K562 (cell line): ENCODE measurements around the gene PSORS1C1. TPM values are rescaled to one million over a fixed set of nuclear protein-coding genes. Genes with fewer than 3 reads are reported as not detected.

Experiments used
- ATAC-seq: fragments of 200-7000 bp; cut with Tn5 transposase; 3 replicates; pipeline ENCODE4 v1.9.1; 2020; ENCODE audit warnings: moderate library complexity
- BruUV-seq: library from RNA; stranded (reverse); fragments of 400-500 nt; replicated peaks from 2 replicates; lab custom pipeline; 2021; lab: Mats Ljungman, UMichigan
- CTCF ChIA-PET: fragments of 300-600 bp; formaldehyde crosslinking; extraction: SDS; loops from one replicate; lab custom pipeline; 2021; ENCODE audit warnings: low intra/inter-chr PET ratio; lab: Yijun Ruan, JAX
- POLR2A ChIA-PET: fragments of 300-600, 350-650 bp; sonication (Branson Sonifier 250); formaldehyde crosslinking; extraction: SDS; loops from one replicate; lab custom pipeline; 2021; ENCODE audit warnings: antibody characterized with exemption, inconsistent platforms; lab: Yijun Ruan, JAX
- DNase-seq, 4 experiments: peaks; one replicate each; pipeline versions ENCODE4 v3.0.0 to v3.0.0-alpha.2; 2011 to 2018; ENCODE audit warnings: low spot score in 3 of 4, mixed read lengths in 3 of 4; ENCODE audit errors: extremely low read depth in 1 of 4
- FAIRE-seq: peaks from 2 replicates; lab custom pipeline; 2011; peaks lifted over from hg19 to GRCh38; lab: Jason Lieb, UNC
- H2AFZ ChIP-seq: 2 replicates; pipeline ENCODE4 v1.6.0; 2011; ENCODE audit warnings: low read depth, low read length, control low read depth, inconsistent platforms
- H3K27ac ChIP-seq: fragments of 200-600 bp; 3 replicates; pipeline ENCODE4 v1.8.0; 2011; ENCODE audit warnings: low read depth, mild to moderate bottlenecking, control low read depth, inconsistent platforms, low read length, moderate library complexity, mixed read lengths; ENCODE audit errors: extremely low read depth
- H3K27me3 ChIP-seq, 2 experiments: fragments of 300-600 bp in 1 of 2; 2 replicates in 1 of 2; 3 replicates in 1 of 2; pipeline versions ENCODE4 v1.6.0 to v1.8.0; 2011; ENCODE audit warnings: inconsistent platforms in 2 of 2, low read length in 2 of 2, mild to moderate bottlenecking in 1 of 2, mixed read lengths in 1 of 2, moderate library complexity in 1 of 2; ENCODE audit not compliant: control insufficient read depth in 2 of 2, insufficient read depth in 2 of 2
- H3K36me3 ChIP-seq: fragments of 300-600 bp; 3 replicates; pipeline ENCODE4 v1.8.0; 2011; ENCODE audit warnings: mild to moderate bottlenecking, low read length, inconsistent platforms; ENCODE audit not compliant: control insufficient read depth, insufficient read depth
- H3K4me1 ChIP-seq, 2 experiments: fragments of 200-600 bp in 1 of 2; replicated peaks in 1 of 2; 2 replicates in 1 of 2; 3 replicates in 1 of 2; pipeline versions ENCODE4 v1.5.1 to v1.8.0; 2011; ENCODE audit warnings: inconsistent platforms in 2 of 2, low read length in 2 of 2, mild to moderate bottlenecking in 1 of 2, mixed read lengths in 1 of 2, moderate library complexity in 1 of 2; ENCODE audit not compliant: control insufficient read depth in 2 of 2, insufficient read depth in 2 of 2
- H3K4me2 ChIP-seq: 2 replicates; pipeline ENCODE4 v1.6.1; 2011; ENCODE audit warnings: low read length, control low read depth, inconsistent platforms, mixed read lengths; ENCODE audit not compliant: insufficient read depth
- H3K4me3 ChIP-seq: fragments of 200-600 bp; sonication (generic), shearing (Covaris generic); 2 replicates; pipeline ENCODE4 v1.5.1; 2016; ENCODE audit warnings: control low read depth, inconsistent platforms
- H3K79me2 ChIP-seq: fragments of 200-600 bp; 3 replicates; pipeline ENCODE4 v1.8.0; 2011; ENCODE audit warnings: low read length, inconsistent platforms; ENCODE audit not compliant: control insufficient read depth, insufficient read depth
- H3K9ac ChIP-seq, 2 experiments: 2 replicates each; pipeline versions ENCODE4 v1.6.0 to v1.6.1; 2011; ENCODE audit warnings: low read depth in 2 of 2, low read length in 2 of 2, control low read depth in 1 of 2, inconsistent platforms in 1 of 2, mild to moderate bottlenecking in 1 of 2, mixed read lengths in 1 of 2; ENCODE audit not compliant: insufficient read depth in 1 of 2
- H3K9me1 ChIP-seq: one replicate; pipeline ENCODE4 v1.6.0; 2011; ENCODE audit warnings: inconsistent platforms, mild to moderate bottlenecking, low read length, moderate library complexity; ENCODE audit not compliant: control insufficient read depth, insufficient read depth
- H3K9me3 ChIP-seq: replicated peaks from 2 replicates; pipeline ENCODE4 v1.5.1; 2011; ENCODE audit warnings: low read depth, low read length, inconsistent platforms; ENCODE audit not compliant: control insufficient read depth, insufficient read depth
- H4K20me1 ChIP-seq: replicated peaks from 2 replicates; pipeline ENCODE4 v1.6.1; 2011; ENCODE audit warnings: low read length, inconsistent platforms, mixed read lengths; ENCODE audit not compliant: control insufficient read depth, insufficient read depth
- CTCF ChIP-seq, 3 experiments: IDR thresholded peaks in 2 of 3; conservative IDR thresholded peaks in 1 of 3; 2 replicates each; pipeline ENCODE4 v1.5.1; 2011 to 2012; ENCODE audit warnings: low read length in 3 of 3, mild to moderate bottlenecking in 3 of 3, control low read depth in 2 of 3, improper control_type of control experiment in 1 of 3, inconsistent platforms in 1 of 3, low read depth in 1 of 3, mixed read lengths in 1 of 3, moderate library complexity in 1 of 3; ENCODE audit not compliant: insufficient read depth in 2 of 3
- CTCFL ChIP-seq: IDR thresholded peaks from 2 replicates; pipeline ENCODE4 v1.6.1; 2011; ENCODE audit warnings: borderline replicate concordance, low read depth, mild to moderate bottlenecking, moderate library complexity, low read length; ENCODE audit not compliant: insufficient read depth, poor library complexity, severe bottlenecking
- ETV1 ChIP-seq: fragments of 450-650 bp; conservative IDR thresholded peaks from 2 replicates; pipeline ENCODE4 v1.6.1; 2016; ENCODE audit warnings: missing genetic modification characterization, control low read depth, low read depth, missing compliant biosample characterization
- FOXK2 ChIP-seq, 2 experiments: fragments of 450-650 bp; IDR thresholded peaks in 1 of 2; conservative IDR thresholded peaks in 1 of 2; 2 replicates each; pipeline ENCODE4 v1.6.1; 2016; ENCODE audit warnings: low read depth in 2 of 2, mild to moderate bottlenecking in 1 of 2
- NR1H2 ChIP-seq: sonication (generic); formaldehyde crosslinking; IDR thresholded peaks from 2 replicates; pipeline ENCODE4 v1.4.0; 2020; ENCODE audit warnings: mild to moderate bottlenecking, missing genetic modification reagents
- NR4A1 ChIP-seq, 2 experiments: fragments of 250-450 bp in 1 of 2; fragments of 450-650 bp in 1 of 2; sonication (Bioruptor Pico) in 1 of 2; IDR thresholded peaks; 2 replicates each; pipeline versions ENCODE4 v1.4.0 to v1.6.1; 2016 to 2020; ENCODE audit warnings: mild to moderate bottlenecking in 2 of 2, missing compliant biosample characterization in 1 of 2, missing genetic modification characterization in 1 of 2, moderate library complexity in 1 of 2
- PPARD ChIP-seq: fragments of 250-450 bp; sonication (Bioruptor Pico); IDR thresholded peaks from 2 replicates; pipeline ENCODE4 v1.8.0; 2022; ENCODE audit warnings: inconsistent platforms, mild to moderate bottlenecking, moderate library complexity
- RAD21 ChIP-seq, 2 experiments: fragments of 250-450 bp in 1 of 2; fragments of 450-650 bp in 1 of 2; sonication (Bioruptor Pico) in 1 of 2; formaldehyde crosslinking in 1 of 2; IDR thresholded peaks in 1 of 2; conservative IDR thresholded peaks in 1 of 2; 2 replicates each; pipeline versions ENCODE4 v1.4.0 to v1.8.0; 2020 to 2022; ENCODE audit warnings: mild to moderate bottlenecking in 2 of 2, moderate library complexity in 1 of 2
- TSC22D4 ChIP-seq: fragments of 450-650 bp; IDR thresholded peaks from 2 replicates; pipeline ENCODE4 v1.6.1; 2016; ENCODE audit warnings: missing genetic modification characterization, missing biosample characterization, control low read depth
- ZNF79 ChIP-seq: fragments of 250-450 bp; sonication (Bioruptor Pico); IDR thresholded peaks from 2 replicates; pipeline ENCODE4 v1.4.0; 2020; ENCODE audit warnings: low read depth, mild to moderate bottlenecking, moderate library complexity
- WGBS: fragments of 100-300 bp; shearing (Covaris generic); methylation state at CpG from one replicate; pipeline ENCODE4 v1.1.6; 2016; ENCODE audit warnings: low coverage, mixed read lengths; ENCODE audit not compliant: insufficient coverage; ENCODE audit errors: missing lambda C conversion rate; 5-methylcytosine and 5-hydroxymethylcytosine counted together
- in situ Hi-C: fragments of 300-500 bp; cut with MboI; formaldehyde crosslinking; loops from 4 replicates; pipeline ENCODE4 v1.15.0; 2018; ENCODE audit warnings: inconsistent platforms, mixed read lengths
- intact Hi-C: fragments of 100-400 bp; cut with micrococcal nuclease; formaldehyde crosslinking; loops from 2 replicates; pipeline ENCODE4 v1.14.2; 2022
- polyA plus RNA-seq, 8 experiments: library from polyadenylated mRNA; depleted of rRNA in 4 of 8; stranded (reverse) in 5 of 8; unstranded in 3 of 8; fragments of >200 nt; fragmentation: Nextera tagmentation in 2 of 8; fragmentation: Illumina TruSeq in 1 of 8; extraction: Ambion mirVana in 2 of 8; extraction: Trizol in 1 of 8; gene quantifications; 2 replicates each; pipeline versions ENCODE4 v1.2.1 to v1.2.3, GENCODE V29; 2011 to 2014; ENCODE audit warnings: inconsistent platforms in 1 of 8, missing spikeins in 1 of 8
- total RNA-seq, 7 experiments: library from RNA; depleted of rRNA in 6 of 7; stranded (reverse); fragments of >200 nt in 6 of 7; fragmentation: Illumina TruSeq in 2 of 7; extraction: Trizol in 2 of 7; gene quantifications; 2 replicates each; pipeline versions ENCODE4 v1.2.1 to v1.2.3, GENCODE V29; 2011 to 2021; ENCODE audit warnings: low replicate concordance in 1 of 7

The PSORS1C1 gene
- total and polyA plus RNA-seq, 9 of the 15 experiments (the other 6 are each of a cell fraction or from before 2014, with no cell fraction given) = 0.11 TPM; not detected in 8

- BruUV-seq = no TSS peak
- no peak overlapping the region for H3K9ac ChIP-seq
- no peaks in the 10 kb centered on the region for H3K36me3 ChIP-seq
- H3K4me2 ChIP-seq = no peak overlapping the region; the same call in 1 of the 2 replicates
- ATAC-seq = peak; percentile 89
- FAIRE-seq = peak; percentile 88
- ChIA-PET CTCF (interaction anchor here (0.7 kb wide), 1 partner anchor 95 kb away, joined by 3 read pairs; no protein-coding TSS in a partner anchor), POLR2A (interaction anchor here (0.6 to 1.8 kb wide), 6 partner anchors 10 to 763 kb away, joined by 3 to 5 read pairs (median 4); no protein-coding TSS in a partner anchor)
- in situ Hi-C loops (no loop called here), intact Hi-C loops (no loop called here)
- 3% methylated on average over 8 of the region's 9 CpGs for WGBS
- TF ChIP-seq CTCF (IDR thresholded peaks at IDR 0.05 in 2 of 3, conservative IDR thresholded peaks at IDR 0.05 in 1 of 3; ENCODE audit: insufficient read depth in 2 of 3, low read depth in 1 of 3, low read length in 3 of 3) (peak; percentile 50 to 66 (median 56); a peak in 5 of 6 replicates), ZNF79 (no peak), NR4A1 (CRISPR knock-in tag; IDR thresholded peaks at IDR 0.05) (no peak), NR4A1 (tag; IDR thresholded peaks at IDR 0.05) (0 out of 2 replicates have a peak, but pooled peaks have one; percentile 24), NR1H2 (CRISPR knock-in tag) (no peak), TSC22D4 (0 out of 2 replicates have a peak, but pooled peaks have one; percentile 59), CTCFL (peak; percentile 13), RAD21 (CRISPR knock-in tag; conservative IDR thresholded peaks at IDR 0.05 in 1 of 2, IDR thresholded peaks at IDR 0.05 in 1 of 2) (peak; percentile 32 to 53; a peak in 3 of 4 replicates), FOXK2 (conservative IDR thresholded peaks at IDR 0.05 in 1 of 2, IDR thresholded peaks at IDR 0.05 in 1 of 2; ENCODE audit: low read depth in 2 of 2) (0 out of 4 replicates have a peak, but pooled peaks of 1 of the 2 experiments have one; percentile 36), PPARD (CRISPR knock-in tag) (no peak), ETV1 (tag) (0 out of 2 replicates have a peak, but pooled peaks have one; percentile 26)
- H3K79me2 ChIP-seq = no peaks in the 10 kb centered on the region
- peaks cover 61 to 86% of the 10 kb centered on the region in 2 experiments for H3K27me3 ChIP-seq
- H2AFZ ChIP-seq = no peak overlapping the region
- H3K9me3 ChIP-seq = no peaks in the 10 kb centered on the region
- H3K4me3 ChIP-seq = no peak overlapping the region
- H4K20me1 ChIP-seq = no peaks in the 10 kb centered on the region
- no peak overlapping the region for H3K27ac ChIP-seq
- H3K4me1 ChIP-seq = peaks cover 0 to 2% of the 10 kb centered on the region in 2 experiments; a peak in 2 of 5 replicates
- H3K9me1 ChIP-seq = no peaks in the 10 kb centered on the region
- DNase-seq = peak in 2 of 4 experiments; percentile 43 to 48
Measured at GRCh38 chr6:31114970-31115849, 610 bp downstream of the PSORS1C1 start.
